ENCODE measurements around the gene TMEM170A.
"Not testable (repeated sequence)": the region's sequence is repeated elsewhere in the genome, so short reads cannot be mapped to it uniquely, and the experiment has no call there.

TMEM170A gene

GRCh38 chr16:75464122-75464918 lies at the start of gene TMEM170A:
Gene TMEM170A, minus strand, starts transcription at chr16:75464689. Its CDS starts 89 bp downstream, at chr16:75464600.
- in situ Hi-C loops (cut with HindIII; ENCODE audit: low sequenced_read_pairs), result no loop called here

- in situ Hi-C loops (cut with HindIII; ENCODE audit: low sequenced_read_pairs), result no loop called here
Measured at GRCh38 chr16:75506574-75506973, 42.1 kb upstream of the TMEM170A start.

GRCh38 chr16:75506107-75506506 lies 41.6 kb upstream of the TMEM170A start:
- in situ Hi-C loops (cut with HindIII; ENCODE audit: low sequenced_read_pairs), result no loop called here

- in situ Hi-C loops (cut with HindIII; ENCODE audit: low sequenced_read_pairs), result no loop called here
Measured at GRCh38 chr16:75503801-75504200, 39.3 kb upstream of the TMEM170A start.

GRCh38 chr16:75502916-75503605 lies 38.6 kb upstream of the TMEM170A start:
- in situ Hi-C loops (cut with HindIII; ENCODE audit: low sequenced_read_pairs), result no loop called here

GRCh38 chr16:75501820-75502219 lies 37.3 kb upstream of the TMEM170A start:
- in situ Hi-C loops (cut with HindIII; ENCODE audit: low sequenced_read_pairs), result not testable (repeated sequence)

GRCh38 chr16:75501359-75501758 lies 36.9 kb upstream of the TMEM170A start:
- in situ Hi-C loops (cut with HindIII; ENCODE audit: low sequenced_read_pairs), result no loop called here

GRCh38 chr16:75498605-75499322 lies 34.3 kb upstream of the TMEM170A start:
- in situ Hi-C loops (cut with HindIII; ENCODE audit: low sequenced_read_pairs), result loop anchor here (25.0 kb wide), 1 partner anchor 264 kb away; no protein-coding TSS in a partner anchor

GRCh38 chr16:75497558-75497957 lies 33.1 kb upstream of the TMEM170A start:
- in situ Hi-C loops (cut with HindIII; ENCODE audit: low sequenced_read_pairs), result loop anchor here (25.0 kb wide), 1 partner anchor 265 kb away; no protein-coding TSS in a partner anchor

GRCh38 chr16:75495076-75495674 lies 30.7 kb upstream of the TMEM170A start, which contains the start of gene CHST6:
Gene CHST6, minus strand, starts transcription at chr16:75495441. Its CDS starts 15,613 bp downstream, at chr16:75479828.
- in situ Hi-C loops (cut with HindIII; ENCODE audit: low sequenced_read_pairs), result loop anchor here (25.0 kb wide), 1 partner anchor 267 kb away; no protein-coding TSS in a partner anchor

GRCh38 chr16:75494661-75495075 lies 30.2 kb upstream of the TMEM170A start:
- in situ Hi-C loops (cut with HindIII; ENCODE audit: low sequenced_read_pairs), result loop anchor here (25.0 kb wide), 1 partner anchor 268 kb away; no protein-coding TSS in a partner anchor

- in situ Hi-C loops (cut with HindIII; ENCODE audit: low sequenced_read_pairs), result loop anchor here (25.0 kb wide), 1 partner anchor 268 kb away; no protein-coding TSS in a partner anchor
Measured at GRCh38 chr16:75494184-75494583, 29.7 kb upstream of the TMEM170A start.

GRCh38 chr16:75491876-75492275 lies 27.4 kb upstream of the TMEM170A start:
- in situ Hi-C loops (cut with HindIII; ENCODE audit: low sequenced_read_pairs), result loop anchor here (25.0 kb wide), 1 partner anchor 270 kb away; no protein-coding TSS in a partner anchor

GRCh38 chr16:75488322-75488721 lies 23.8 kb upstream of the TMEM170A start:
- in situ Hi-C loops (cut with HindIII; ENCODE audit: low sequenced_read_pairs), result loop anchor here (25.0 kb wide), 1 partner anchor 274 kb away; no protein-coding TSS in a partner anchor

- in situ Hi-C loops (cut with HindIII; ENCODE audit: low sequenced_read_pairs), result loop anchor here (25.0 kb wide), 1 partner anchor 276 kb away; no protein-coding TSS in a partner anchor
Measured at GRCh38 chr16:75486676-75487313, 22.3 kb upstream of the TMEM170A start.

- in situ Hi-C loops (cut with HindIII; ENCODE audit: low sequenced_read_pairs), result loop anchor here (25.0 kb wide), 1 partner anchor 276 kb away; no protein-coding TSS in a partner anchor
Measured at GRCh38 chr16:75486014-75486675, 21.7 kb upstream of the TMEM170A start.

- in situ Hi-C loops (cut with HindIII; ENCODE audit: low sequenced_read_pairs), result loop anchor here (25.0 kb wide), 1 partner anchor 277 kb away; no protein-coding TSS in a partner anchor
Measured at GRCh38 chr16:75485230-75486013, 20.9 kb upstream of the TMEM170A start.

- in situ Hi-C loops (cut with HindIII; ENCODE audit: low sequenced_read_pairs), result loop anchor here (25.0 kb wide), 1 partner anchor 279 kb away; no protein-coding TSS in a partner anchor
Measured at GRCh38 chr16:75483222-75483621, 18.7 kb upstream of the TMEM170A start.
